HL-60 (cell line): ENCODE data around the gene ZNF598.

Experiments
- CTCF ChIP-seq: IDR thresholded peaks from one replicate; pipeline ENCODE4 v1.5.1; 2011; ENCODE audit warnings: low read length, control low read depth, inconsistent platforms; ENCODE audit not compliant: insufficient read depth
- POLR2AphosphoS5 ChIP-seq: IDR thresholded peaks from 2 replicates; pipeline ENCODE4 v1.6.1; 2012; ENCODE audit warnings: low read depth
- REST ChIP-seq: IDR thresholded peaks from 2 replicates; pipeline ENCODE4 v1.6.1; 2012; ENCODE audit warnings: low read depth; ENCODE audit not compliant: insufficient replicate concordance

GRCh38 chr16:1991135-1991551 is 18.5 kb downstream of the ZNF598 start:
- TF ChIP-seq CTCF (no peak), POLR2AphosphoS5 (no peak), REST (no peak)
